Right lobe of liver (tissue), 4 donors: Measurements from ENCODE around the gene RBFA.

ENCODE experiments used
- POLR2A ChIP-seq: fragments of 450-650 bp; IDR thresholded peaks from one replicate; pipeline ENCODE4 v1.6.1; 2017; ENCODE audit warnings: antibody characterized with exemption, mild to moderate bottlenecking
- TF ChIP-seq, protein P1 (sequence below), 4 donors: fragments of 200-600 bp in 3 of 4; fragments of 450-650 bp in 1 of 4; IDR thresholded peaks; one replicate each; pipeline versions ENCODE4 v1.5.1 to v1.8.0; 2016 to 2022; ENCODE audit warnings: antibody characterized with exemption in 4 of 4, mild to moderate bottlenecking in 2 of 4
- donor health status: DM: no; HTN: no; CAD: no.
- donor health status: DM: no; HTN: no; CAD: no.
- donor health status: DM: no; HTN: yes; CAD: no.

DNA sequence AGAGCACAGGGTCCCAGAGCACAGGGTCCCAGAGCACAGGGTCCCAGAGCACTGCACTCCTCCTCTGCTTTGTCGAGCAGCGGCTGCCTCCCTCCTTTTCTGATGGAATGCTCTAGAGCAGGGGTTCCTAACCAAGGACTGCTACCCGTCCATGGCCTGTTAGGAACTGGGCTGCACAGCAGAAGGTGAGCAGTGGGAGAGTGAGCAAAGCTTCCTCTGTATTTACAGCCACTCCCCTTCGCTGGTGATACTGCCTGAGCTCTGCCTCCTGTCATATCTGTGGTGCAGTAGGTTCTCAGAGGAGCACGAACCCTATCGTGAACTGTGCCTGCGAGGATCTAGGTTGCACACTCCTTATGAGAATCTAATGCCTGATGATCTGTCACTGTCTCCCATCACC lies 41.7 kb downstream of the RBFA start:
- TF ChIP-seq, protein P1, sequence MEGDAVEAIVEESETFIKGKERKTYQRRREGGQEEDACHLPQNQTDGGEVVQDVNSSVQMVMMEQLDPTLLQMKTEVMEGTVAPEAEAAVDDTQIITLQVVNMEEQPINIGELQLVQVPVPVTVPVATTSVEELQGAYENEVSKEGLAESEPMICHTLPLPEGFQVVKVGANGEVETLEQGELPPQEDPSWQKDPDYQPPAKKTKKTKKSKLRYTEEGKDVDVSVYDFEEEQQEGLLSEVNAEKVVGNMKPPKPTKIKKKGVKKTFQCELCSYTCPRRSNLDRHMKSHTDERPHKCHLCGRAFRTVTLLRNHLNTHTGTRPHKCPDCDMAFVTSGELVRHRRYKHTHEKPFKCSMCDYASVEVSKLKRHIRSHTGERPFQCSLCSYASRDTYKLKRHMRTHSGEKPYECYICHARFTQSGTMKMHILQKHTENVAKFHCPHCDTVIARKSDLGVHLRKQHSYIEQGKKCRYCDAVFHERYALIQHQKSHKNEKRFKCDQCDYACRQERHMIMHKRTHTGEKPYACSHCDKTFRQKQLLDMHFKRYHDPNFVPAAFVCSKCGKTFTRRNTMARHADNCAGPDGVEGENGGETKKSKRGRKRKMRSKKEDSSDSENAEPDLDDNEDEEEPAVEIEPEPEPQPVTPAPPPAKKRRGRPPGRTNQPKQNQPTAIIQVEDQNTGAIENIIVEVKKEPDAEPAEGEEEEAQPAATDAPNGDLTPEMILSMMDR (IDR thresholded peaks at IDR 0.05): no peak
- no peak for TF ChIP-seq POLR2A
